Measurements from ENCODE around the gene SHROOM3.

The SHROOM3 gene

GRCh38 chr4:76569706-76570105 lies 134.7 kb downstream of the SHROOM3 start:
- H3K27ac ChIP-seq (ENCODE audit: low read depth, low read length) = no peak overlapping the region
- H3K4me1 ChIP-seq (ENCODE audit: control insufficient read depth, insufficient read depth, low read length) = peaks cover 23% of the 10 kb centered on the region
- H3K27me3 ChIP-seq (ENCODE audit: control insufficient read depth, insufficient read depth, low read length) = no peaks in the 10 kb centered on the region
- no peaks in the 10 kb centered on the region for H3K9me3 ChIP-seq (ENCODE audit: control insufficient read depth, insufficient read depth, low read depth, low read length)
- H3K4me3 ChIP-seq (ENCODE audit: low read depth, low read length) = no peak overlapping the region
- no peak overlapping the region for H3K9ac ChIP-seq (ENCODE audit: low read length)
- no peaks in the 10 kb centered on the region for H3K36me3 ChIP-seq (ENCODE audit: control insufficient read depth, insufficient read depth, low read length)

- Histone ChIP-seq H3K9ac (ENCODE audit: low read length) (no peak overlapping the region), H3K27me3 (ENCODE audit: control insufficient read depth, insufficient read depth, low read length) (no peaks in the 10 kb centered on the region), H3K9me3 (ENCODE audit: control insufficient read depth, insufficient read depth, low read depth, low read length) (no peaks in the 10 kb centered on the region), H3K4me1 (ENCODE audit: control insufficient read depth, insufficient read depth, low read length) (peaks cover 23% of the 10 kb centered on the region), H3K4me3 (ENCODE audit: low read depth, low read length) (no peak overlapping the region), H3K36me3 (ENCODE audit: control insufficient read depth, insufficient read depth, low read length) (no peaks in the 10 kb centered on the region), H3K27ac (ENCODE audit: low read depth, low read length) (no peak overlapping the region)
Observed at GRCh38 chr4:76570141-76570973, 135.3 kb downstream of the SHROOM3 start.

GRCh38 chr4:76571274-76571673 lies 136.2 kb downstream of the SHROOM3 start:
- H3K9me3 ChIP-seq (ENCODE audit: control insufficient read depth, insufficient read depth, low read depth, low read length) = no peaks in the 10 kb centered on the region
- no peaks in the 10 kb centered on the region for H3K27me3 ChIP-seq (ENCODE audit: control insufficient read depth, insufficient read depth, low read length)
- peaks cover 23% of the 10 kb centered on the region for H3K4me1 ChIP-seq (ENCODE audit: control insufficient read depth, insufficient read depth, low read length)
- H3K4me3 ChIP-seq (ENCODE audit: low read depth, low read length) = no peak overlapping the region
- H3K9ac ChIP-seq (ENCODE audit: low read length) = no peak overlapping the region
- no peak overlapping the region for H3K27ac ChIP-seq (ENCODE audit: low read depth, low read length)
- no peaks in the 10 kb centered on the region for H3K36me3 ChIP-seq (ENCODE audit: control insufficient read depth, insufficient read depth, low read length)

- Histone ChIP-seq H3K27me3 (ENCODE audit: control insufficient read depth, insufficient read depth, low read length) (no peaks in the 10 kb centered on the region), H3K27ac (ENCODE audit: low read depth, low read length) (no peak overlapping the region), H3K4me3 (ENCODE audit: low read depth, low read length) (no peak overlapping the region)
Observed at GRCh38 chr4:76572224-76572623, 137.2 kb downstream of the SHROOM3 start.

GRCh38 chr4:76576824-76577223 lies 141.8 kb downstream of the SHROOM3 start:
- Histone ChIP-seq H3K9ac (ENCODE audit: low read length) (no peak overlapping the region), H3K27me3 (ENCODE audit: control insufficient read depth, insufficient read depth, low read length) (no peaks in the 10 kb centered on the region)

More at GRCh38 chr4:76572224-76572623, 137.2 kb downstream of the SHROOM3 start:
- peaks cover 23% of the 10 kb centered on the region for H3K4me1 ChIP-seq (ENCODE audit: control insufficient read depth, insufficient read depth, low read length)
- H3K9ac ChIP-seq (ENCODE audit: low read length) = no peak overlapping the region
- no peaks in the 10 kb centered on the region for H3K36me3 ChIP-seq (ENCODE audit: control insufficient read depth, insufficient read depth, low read length)
- H3K9me3 ChIP-seq (ENCODE audit: control insufficient read depth, insufficient read depth, low read depth, low read length) = no peaks in the 10 kb centered on the region

GRCh38 chr4:76578002-76578560 lies 143.1 kb downstream of the SHROOM3 start:
- Histone ChIP-seq H3K4me1 (ENCODE audit: control insufficient read depth, insufficient read depth, low read length) (0 out of 2 replicates have a peak, but pooled peaks cover 4% of the 10 kb centered on the region), H3K9ac (ENCODE audit: low read length) (no peak overlapping the region), H3K9me3 (ENCODE audit: control insufficient read depth, insufficient read depth, low read depth, low read length) (no peaks in the 10 kb centered on the region), H3K27ac (ENCODE audit: low read depth, low read length) (no peak overlapping the region), H3K27me3 (ENCODE audit: control insufficient read depth, insufficient read depth, low read length) (no peaks in the 10 kb centered on the region), H3K36me3 (ENCODE audit: control insufficient read depth, insufficient read depth, low read length) (no peaks in the 10 kb centered on the region), H3K4me3 (ENCODE audit: low read depth, low read length) (no peak overlapping the region)

More at GRCh38 chr4:76576824-76577223, 141.8 kb downstream of the SHROOM3 start:
- no peak overlapping the region for H3K4me3 ChIP-seq (ENCODE audit: low read depth, low read length)
- H3K4me1 ChIP-seq (ENCODE audit: control insufficient read depth, insufficient read depth, low read length) = 0 out of 2 replicates have a peak, but pooled peaks cover 4% of the 10 kb centered on the region
- H3K27ac ChIP-seq (ENCODE audit: low read depth, low read length) = no peak overlapping the region
- no peaks in the 10 kb centered on the region for H3K9me3 ChIP-seq (ENCODE audit: control insufficient read depth, insufficient read depth, low read depth, low read length)
- no peaks in the 10 kb centered on the region for H3K36me3 ChIP-seq (ENCODE audit: control insufficient read depth, insufficient read depth, low read length)

- no peaks in the 10 kb centered on the region for H3K36me3 ChIP-seq (ENCODE audit: control insufficient read depth, insufficient read depth, low read length)
- H3K9me3 ChIP-seq (ENCODE audit: control insufficient read depth, insufficient read depth, low read depth, low read length) = no peaks in the 10 kb centered on the region
- no peak overlapping the region for H3K27ac ChIP-seq (ENCODE audit: low read depth, low read length)
- H3K9ac ChIP-seq (ENCODE audit: low read length) = no peak overlapping the region
- no peak overlapping the region for H3K4me3 ChIP-seq (ENCODE audit: low read depth, low read length)
- peaks cover 10% of the 10 kb centered on the region; the same call in 1 of the 2 replicates for H3K4me1 ChIP-seq (ENCODE audit: control insufficient read depth, insufficient read depth, low read length)
- no peaks in the 10 kb centered on the region for H3K27me3 ChIP-seq (ENCODE audit: control insufficient read depth, insufficient read depth, low read length)
Observed at GRCh38 chr4:76579596-76580375, 144.8 kb downstream of the SHROOM3 start.

GRCh38 chr4:76581077-76581962 lies 146.3 kb downstream of the SHROOM3 start:
- peaks cover 20% of the 10 kb centered on the region for H3K4me1 ChIP-seq (ENCODE audit: control insufficient read depth, insufficient read depth, low read length)
- H3K36me3 ChIP-seq (ENCODE audit: control insufficient read depth, insufficient read depth, low read length) = no peaks in the 10 kb centered on the region
- H3K27me3 ChIP-seq (ENCODE audit: control insufficient read depth, insufficient read depth, low read length) = no peaks in the 10 kb centered on the region
- H3K27ac ChIP-seq (ENCODE audit: low read depth, low read length) = no peak overlapping the region
- H3K4me3 ChIP-seq (ENCODE audit: low read depth, low read length) = no peak overlapping the region
- H3K9ac ChIP-seq (ENCODE audit: low read length) = no peak overlapping the region
- no peaks in the 10 kb centered on the region for H3K9me3 ChIP-seq (ENCODE audit: control insufficient read depth, insufficient read depth, low read depth, low read length)

- Histone ChIP-seq H3K36me3 (ENCODE audit: control insufficient read depth, insufficient read depth, low read length) (no peaks in the 10 kb centered on the region), H3K27ac (ENCODE audit: low read depth, low read length) (no peak overlapping the region), H3K4me1 (ENCODE audit: control insufficient read depth, insufficient read depth, low read length) (peaks cover 29% of the 10 kb centered on the region), H3K4me3 (ENCODE audit: low read depth, low read length) (no peak overlapping the region), H3K27me3 (ENCODE audit: control insufficient read depth, insufficient read depth, low read length) (no peaks in the 10 kb centered on the region), H3K9ac (ENCODE audit: low read length) (no peak overlapping the region), H3K9me3 (ENCODE audit: control insufficient read depth, insufficient read depth, low read depth, low read length) (no peaks in the 10 kb centered on the region)
Observed at GRCh38 chr4:76582074-76582816, 147.2 kb downstream of the SHROOM3 start.

GRCh38 chr4:76582817-76583087 lies 147.7 kb downstream of the SHROOM3 start:
- no peaks in the 10 kb centered on the region for H3K27me3 ChIP-seq (ENCODE audit: control insufficient read depth, insufficient read depth, low read length)
- H3K4me3 ChIP-seq (ENCODE audit: low read depth, low read length) = no peak overlapping the region
- no peak overlapping the region for H3K27ac ChIP-seq (ENCODE audit: low read depth, low read length)
- H3K9ac ChIP-seq (ENCODE audit: low read length) = no peak overlapping the region
- H3K36me3 ChIP-seq (ENCODE audit: control insufficient read depth, insufficient read depth, low read length) = no peaks in the 10 kb centered on the region
- H3K4me1 ChIP-seq (ENCODE audit: control insufficient read depth, insufficient read depth, low read length) = peaks cover 33% of the 10 kb centered on the region
- H3K9me3 ChIP-seq (ENCODE audit: control insufficient read depth, insufficient read depth, low read depth, low read length) = no peaks in the 10 kb centered on the region

Measured in HUES6 (cell line).